Large intestine (tissue), 3 donors: Measurements from ENCODE around the gene WWC2. TPM values are rescaled to one million over a fixed set of nuclear protein-coding genes. Genes with fewer than 3 reads are reported as not detected.
"Not testable (repeated sequence)": the region's sequence is repeated elsewhere in the genome, so short reads cannot be mapped to it uniquely, and the experiment has no call there.

Experiments
- DNase-seq, 2 donors: peaks; one replicate each; pipeline versions ENCODE4 v3.0.0 to v3.0.0-alpha.2; 2013
- H3K27ac ChIP-seq: one replicate; pipeline ENCODE4 v1.5.1; 2013; ENCODE audit warnings: low read length
- H3K27me3 ChIP-seq: 2 replicates; pipeline ENCODE4 v1.6.1; 2013; ENCODE audit warnings: low read length; ENCODE audit not compliant: control insufficient read depth, insufficient read depth
- H3K36me3 ChIP-seq: 2 replicates; pipeline ENCODE4 v1.6.1; 2013; ENCODE audit warnings: low read length; ENCODE audit not compliant: control insufficient read depth, insufficient read depth
- H3K4me1 ChIP-seq: one replicate; pipeline ENCODE4 v1.6.1; 2013; ENCODE audit warnings: low read length; ENCODE audit not compliant: control insufficient read depth, insufficient read depth
- H3K4me3 ChIP-seq: one replicate; pipeline ENCODE4 v1.5.1; 2013; ENCODE audit warnings: low read length
- H3K9me3 ChIP-seq: one replicate; pipeline ENCODE4 v1.6.1; 2013; ENCODE audit warnings: mild to moderate bottlenecking, low read depth, low read length, moderate library complexity; ENCODE audit not compliant: control insufficient read depth
- WGBS: methylation state at CpG from one replicate; pipeline ENCODE4 v1.1.5; 2013; ENCODE audit warnings: low lambda C conversion rate; ENCODE audit not compliant: insufficient coverage; 5-methylcytosine and 5-hydroxymethylcytosine counted together
- polyA plus RNA-seq: library from polyadenylated mRNA; unstranded; fragments of 120-200 nt; gene quantifications from one replicate; pipeline ENCODE4 v1.2.1, GENCODE V29; 2013

Gene WWC2
- polyA plus RNA-seq, 1 donor, result 19.7 TPM

DNA sequence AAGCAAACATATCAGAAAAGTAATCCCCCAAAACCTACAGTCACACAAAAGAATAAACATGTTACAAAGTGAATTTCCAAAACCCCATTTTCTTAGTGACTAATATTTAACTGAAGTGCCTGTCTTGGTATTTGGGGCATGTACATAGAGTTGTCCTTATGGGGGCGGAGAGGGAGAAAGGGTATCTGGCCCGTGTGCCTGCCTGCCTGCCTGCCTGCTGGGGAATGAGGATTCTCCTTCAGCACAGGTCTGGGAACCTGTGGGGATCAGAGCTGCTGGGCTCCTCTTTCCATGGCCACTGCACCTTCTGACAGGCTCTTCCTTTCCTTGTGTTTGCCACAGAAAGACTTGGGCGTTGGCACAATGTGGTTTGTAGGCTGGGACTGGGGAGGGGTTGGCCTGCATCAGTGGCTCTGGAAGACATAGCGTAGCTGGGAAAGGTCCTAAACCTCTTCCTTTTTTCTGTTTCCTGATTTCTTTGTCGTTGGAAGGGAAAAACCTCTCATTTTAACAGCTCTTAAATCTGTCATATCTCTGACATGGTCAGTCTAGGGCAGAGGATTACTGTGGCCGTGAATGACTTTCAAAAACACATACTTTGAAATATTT lies 94.8 kb downstream of the WWC2 start:
- H3K27ac ChIP-seq, H3K4me3 ChIP-seq, H3K27me3 ChIP-seq, H3K4me1 ChIP-seq, DNase-seq, H3K36me3 ChIP-seq, H3K9me3 ChIP-seq: not testable (repeated sequence)
- no CpG with 5 or more reads among the region's 6 CpGs for WGBS

DNA sequence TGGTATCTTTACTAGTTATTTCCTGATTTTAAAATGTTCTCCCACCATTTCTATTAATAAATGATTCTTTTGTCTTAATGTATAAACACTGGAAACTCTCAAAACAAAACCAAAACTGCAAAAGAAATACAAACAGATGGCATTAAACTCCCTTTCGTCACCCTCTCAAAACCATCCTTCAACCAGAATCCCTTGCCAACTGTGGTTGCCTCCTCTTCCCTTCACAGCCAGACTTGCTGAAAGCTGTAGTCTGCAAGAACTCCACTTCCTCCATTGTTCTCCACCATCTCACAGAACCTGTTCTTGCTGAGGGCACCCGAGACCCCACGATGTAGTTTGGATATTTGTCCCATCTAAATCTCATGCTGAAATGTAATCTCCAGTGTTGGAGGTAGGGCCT lies 96.5 kb downstream of the WWC2 start:
- WGBS, result no CpG with 5 or more reads among the region's 3 CpGs
- H3K27ac ChIP-seq, result no peak overlapping the region

GRCh38 chr4:183197140-183197539 lies 98.1 kb downstream of the WWC2 start:
- Histone ChIP-seq H3K27ac (no peak overlapping the region), H3K27me3 (no peaks in the 10 kb centered on the region), H3K4me1 (no peaks in the 10 kb centered on the region), H3K9me3 (no peaks in the 10 kb centered on the region), H3K4me3 (no peak overlapping the region), H3K36me3 (no peaks in the 10 kb centered on the region)
- WGBS, result 80% methylated on average over 1 of the region's 3 CpGs
- no peak for DNase-seq

More for the DNA sequence above, 96.5 kb downstream of the WWC2 start:
- no peaks in the 10 kb centered on the region for H3K9me3 ChIP-seq
- no peak for DNase-seq
- H3K27me3 ChIP-seq, result no peaks in the 10 kb centered on the region
- H3K36me3 ChIP-seq, result no peaks in the 10 kb centered on the region
- no peak overlapping the region for H3K4me3 ChIP-seq
- H3K4me1 ChIP-seq, result no peaks in the 10 kb centered on the region

GRCh38 chr4:183200453-183200852 lies 101.4 kb downstream of the WWC2 start:
- DNase-seq, result no peak
- WGBS, result no CpG with 5 or more reads among the region's 4 CpGs

DNA sequence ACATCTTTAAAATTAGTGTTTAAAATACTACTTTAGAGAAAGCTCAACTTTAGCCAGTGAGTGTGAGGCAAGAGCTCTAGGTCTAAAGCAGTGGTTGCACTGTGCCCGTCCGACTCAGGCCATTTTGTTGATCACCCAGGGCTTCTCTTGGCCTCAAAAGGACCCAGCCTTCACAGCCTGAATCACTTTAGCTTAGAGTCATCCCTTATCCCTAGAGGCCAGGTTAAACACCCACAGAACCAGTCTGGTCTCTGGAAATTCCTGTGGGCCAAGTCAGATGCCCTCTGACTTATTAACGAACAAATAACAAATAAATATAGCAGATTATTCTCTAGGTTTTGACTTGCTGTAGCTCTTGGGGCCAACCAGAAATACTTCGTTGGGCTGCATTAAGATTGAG lies 102.3 kb downstream of the WWC2 start:
- DNase-seq, result no peak
- H3K27ac ChIP-seq, result no peak overlapping the region
- no peaks in the 10 kb centered on the region for H3K27me3 ChIP-seq
- no peaks in the 10 kb centered on the region for H3K9me3 ChIP-seq
- no peak overlapping the region for H3K4me3 ChIP-seq
- no peaks in the 10 kb centered on the region for H3K4me1 ChIP-seq
- WGBS, result no CpG with 5 or more reads among the region's 4 CpGs
- no peaks in the 10 kb centered on the region for H3K36me3 ChIP-seq

More at GRCh38 chr4:183200453-183200852, 101.4 kb downstream of the WWC2 start:
- H3K4me1 ChIP-seq, result no peaks in the 10 kb centered on the region
- no peak overlapping the region for H3K27ac ChIP-seq
- H3K36me3 ChIP-seq, result no peaks in the 10 kb centered on the region
- H3K4me3 ChIP-seq, result no peak overlapping the region
- H3K9me3 ChIP-seq, result no peaks in the 10 kb centered on the region
- H3K27me3 ChIP-seq, result no peaks in the 10 kb centered on the region

DNA sequence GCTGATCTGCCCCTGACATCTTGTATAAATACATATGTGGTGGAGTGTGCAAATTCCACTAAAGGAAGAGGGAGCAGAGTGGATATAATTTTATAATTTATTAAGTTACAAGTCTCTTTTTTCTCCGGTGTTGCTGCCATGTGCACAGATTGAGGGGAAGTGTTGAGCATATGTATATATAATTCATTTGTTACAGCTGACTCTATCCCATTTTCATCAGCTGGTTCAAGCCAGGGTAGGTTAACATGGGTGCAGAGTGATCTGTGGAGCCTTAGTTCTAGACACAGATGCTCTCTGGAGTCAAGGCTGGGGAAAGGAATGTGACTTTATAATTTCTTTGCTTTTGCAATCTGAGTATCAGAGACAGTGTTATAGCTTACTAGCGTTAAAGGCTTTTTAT lies 103.5 kb downstream of the WWC2 start:
- H3K27me3 ChIP-seq, result no peaks in the 10 kb centered on the region

DNA sequence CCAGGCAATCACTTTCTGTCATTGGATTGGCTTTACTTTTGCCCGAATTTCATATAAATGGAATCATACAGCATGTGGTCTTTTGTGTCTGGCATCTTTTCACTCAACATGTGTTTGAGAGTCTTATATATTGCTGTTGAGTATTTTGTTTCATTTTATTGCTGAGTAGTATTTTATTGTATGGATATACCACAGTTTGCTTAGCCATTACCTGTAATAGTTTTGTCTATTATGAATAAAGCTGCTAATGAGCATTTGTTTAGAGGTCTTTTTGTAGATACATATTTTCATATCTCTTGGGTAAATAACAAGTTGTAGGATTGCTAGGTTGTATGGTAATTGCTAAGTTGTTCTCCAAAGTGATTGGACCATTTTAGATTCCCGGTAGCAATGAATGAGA lies 105.7 kb downstream of the WWC2 start:
- H3K4me1 ChIP-seq, result no peaks in the 10 kb centered on the region
- H3K27me3 ChIP-seq, result no peaks in the 10 kb centered on the region
- WGBS, result no CpG with 5 or more reads among the region's 2 CpGs
- H3K9me3 ChIP-seq, result no peaks in the 10 kb centered on the region
- H3K4me3 ChIP-seq, result no peak overlapping the region
- DNase-seq, result no peak
- no peak overlapping the region for H3K27ac ChIP-seq
- peaks cover 5% of the 10 kb centered on the region for H3K36me3 ChIP-seq

More for the DNA sequence above, 103.5 kb downstream of the WWC2 start:
- no peak for DNase-seq
- Histone ChIP-seq H3K4me3 (no peak overlapping the region), H3K9me3 (no peaks in the 10 kb centered on the region), H3K36me3 (no peaks in the 10 kb centered on the region), H3K27ac (no peak overlapping the region), H3K4me1 (no peaks in the 10 kb centered on the region)
- WGBS, result 90% methylated on average over 2 of the region's 2 CpGs

DNA sequence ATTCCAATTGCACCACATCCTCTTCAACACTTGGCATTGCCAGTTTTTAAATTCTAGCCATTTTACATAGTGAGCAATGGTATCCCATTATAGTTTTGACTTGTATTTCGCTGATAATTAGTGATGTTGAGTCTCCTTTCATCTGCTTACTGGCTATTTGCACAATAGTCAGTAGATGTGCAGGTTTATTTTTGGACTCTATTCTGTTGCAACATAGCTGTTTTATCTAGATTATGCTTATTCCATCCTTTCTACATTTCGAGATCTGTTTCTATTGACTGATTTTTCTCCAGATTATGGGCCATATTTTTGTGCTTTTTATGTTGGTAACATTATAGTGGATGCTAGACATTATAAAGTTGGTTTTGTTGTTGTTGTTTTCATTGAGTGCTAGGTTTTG lies 106.1 kb downstream of the WWC2 start:
- no peaks in the 10 kb centered on the region for H3K4me1 ChIP-seq
- H3K27ac ChIP-seq, result no peak overlapping the region
- no peak overlapping the region for H3K4me3 ChIP-seq
- H3K27me3 ChIP-seq, result no peaks in the 10 kb centered on the region
- no peaks in the 10 kb centered on the region for H3K9me3 ChIP-seq
- DNase-seq, result no peak
- no CpG with 5 or more reads among the region's 2 CpGs for WGBS
- peaks cover 6% of the 10 kb centered on the region for H3K36me3 ChIP-seq

GRCh38 chr4:183205709-183206108 lies 106.7 kb downstream of the WWC2 start:
- H3K4me1 ChIP-seq, result no peaks in the 10 kb centered on the region
- no peak overlapping the region for H3K27ac ChIP-seq
- no peak overlapping the region for H3K4me3 ChIP-seq
- WGBS, result 100% methylated on average over 2 of the region's 4 CpGs
- H3K27me3 ChIP-seq, result no peaks in the 10 kb centered on the region
- peaks cover 6% of the 10 kb centered on the region for H3K36me3 ChIP-seq
- H3K9me3 ChIP-seq, result no peaks in the 10 kb centered on the region
- DNase-seq, result no peak

DNA sequence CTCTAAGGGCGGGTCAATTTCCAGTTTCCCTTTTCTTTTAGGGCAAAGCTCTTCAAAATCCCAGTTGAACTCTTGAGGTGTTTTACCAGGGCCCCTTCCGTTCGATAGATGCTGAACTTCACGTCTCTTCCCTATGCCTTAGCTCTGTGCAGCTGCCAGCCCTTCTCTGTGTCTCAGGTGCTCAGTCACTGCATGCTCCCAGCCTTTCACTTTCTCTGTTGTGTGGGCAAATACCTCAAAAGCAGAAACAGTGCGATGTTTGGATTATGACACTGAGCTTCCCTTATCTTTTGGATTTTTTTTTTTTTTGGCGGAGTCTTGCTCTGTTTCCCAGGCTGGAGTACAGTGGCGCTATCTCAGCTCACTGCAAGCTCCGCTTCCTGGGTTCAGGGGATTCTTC lies 112.5 kb downstream of the WWC2 start:
- no CpG with 5 or more reads among the region's 8 CpGs for WGBS
- DNase-seq, result no peak
- no peaks in the 10 kb centered on the region for H3K27me3 ChIP-seq
- H3K36me3 ChIP-seq, result peaks cover 6% of the 10 kb centered on the region
- no peaks in the 10 kb centered on the region for H3K9me3 ChIP-seq
- H3K27ac ChIP-seq, result no peak overlapping the region
- no peaks in the 10 kb centered on the region for H3K4me1 ChIP-seq
- H3K4me3 ChIP-seq, result no peak overlapping the region

GRCh38 chr4:183213996-183214395 lies 114.9 kb downstream of the WWC2 start:
- Histone ChIP-seq H3K4me1 (no peaks in the 10 kb centered on the region), H3K27me3 (no peaks in the 10 kb centered on the region), H3K27ac (no peak overlapping the region), H3K9me3 (no peaks in the 10 kb centered on the region), H3K36me3 (peaks cover 4% of the 10 kb centered on the region), H3K4me3 (no peak overlapping the region)
- no peak for DNase-seq
- WGBS, result 83% methylated on average over 1 of the region's 2 CpGs
